ENCODE data around the gene NPRL2. TPM values are rescaled to one million over a fixed set of nuclear protein-coding genes. Genes with fewer than 3 reads are reported as not detected.

The NPRL2 gene
- total and polyA plus RNA-seq, 2 of the 13 experiments (the other 11 are each of a cell fraction or from before 2014, with no cell fraction given) = 30.6 to 51.4 TPM

DNA sequence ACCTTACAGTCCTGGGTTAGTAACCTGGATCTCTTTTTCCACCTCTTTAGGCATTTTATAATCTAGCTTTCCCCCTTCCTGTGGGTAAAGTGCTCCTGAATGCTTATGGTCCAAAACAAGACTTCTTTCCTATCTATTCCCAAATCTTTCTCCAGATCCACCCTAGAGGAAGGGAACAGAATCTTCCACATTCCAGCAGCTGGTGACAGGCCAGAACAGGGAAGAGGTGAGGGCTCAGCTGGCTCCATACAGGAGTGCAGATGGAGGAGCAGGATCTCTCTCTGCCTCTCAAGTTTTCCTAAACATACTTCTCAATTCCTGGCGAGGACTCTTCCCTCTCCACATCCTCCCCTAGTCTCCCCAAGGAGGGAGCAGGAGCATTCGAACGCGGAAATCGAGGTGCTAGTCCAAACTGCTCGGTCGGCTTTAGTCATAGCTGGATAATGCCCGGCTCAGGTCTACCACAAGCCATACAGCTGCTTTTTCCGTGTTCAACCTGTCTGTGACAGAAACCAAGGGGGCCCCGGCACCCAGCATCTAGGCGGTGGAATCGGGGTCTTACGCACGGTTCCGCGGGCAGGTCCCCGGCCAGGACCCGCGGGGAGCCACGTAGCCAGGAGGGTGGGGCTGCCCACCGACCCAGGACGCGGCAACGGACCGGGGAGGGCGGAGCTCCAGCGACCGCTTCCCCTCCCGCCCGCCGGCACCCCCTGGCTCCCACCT, 14.0 kb downstream of the NPRL2 start (continued):
- TF ChIP-seq, protein P1, sequence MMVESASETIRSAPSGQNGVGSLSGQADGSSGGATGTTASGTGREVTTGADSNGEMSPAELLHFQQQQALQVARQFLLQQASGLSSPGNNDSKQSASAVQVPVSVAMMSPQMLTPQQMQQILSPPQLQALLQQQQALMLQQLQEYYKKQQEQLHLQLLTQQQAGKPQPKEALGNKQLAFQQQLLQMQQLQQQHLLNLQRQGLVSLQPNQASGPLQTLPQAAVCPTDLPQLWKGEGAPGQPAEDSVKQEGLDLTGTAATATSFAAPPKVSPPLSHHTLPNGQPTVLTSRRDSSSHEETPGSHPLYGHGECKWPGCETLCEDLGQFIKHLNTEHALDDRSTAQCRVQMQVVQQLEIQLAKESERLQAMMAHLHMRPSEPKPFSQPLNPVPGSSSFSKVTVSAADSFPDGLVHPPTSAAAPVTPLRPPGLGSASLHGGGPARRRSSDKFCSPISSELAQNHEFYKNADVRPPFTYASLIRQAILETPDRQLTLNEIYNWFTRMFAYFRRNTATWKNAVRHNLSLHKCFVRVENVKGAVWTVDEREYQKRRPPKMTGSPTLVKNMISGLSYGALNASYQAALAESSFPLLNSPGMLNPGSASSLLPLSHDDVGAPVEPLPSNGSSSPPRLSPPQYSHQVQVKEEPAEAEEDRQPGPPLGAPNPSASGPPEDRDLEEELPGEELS (CRISPR knock-in tag; IDR thresholded peaks at IDR 0.05) = peak; percentile 35; the same call in 1 of the 2 replicates
- 0 out of 2 replicates have a peak, but pooled peaks have one; percentile 50 for TF ChIP-seq REXO4 (CRISPR knock-in tag; IDR thresholded peaks at IDR 0.05; ENCODE audit: borderline replicate concordance)
- TF ChIP-seq, protein P2, sequence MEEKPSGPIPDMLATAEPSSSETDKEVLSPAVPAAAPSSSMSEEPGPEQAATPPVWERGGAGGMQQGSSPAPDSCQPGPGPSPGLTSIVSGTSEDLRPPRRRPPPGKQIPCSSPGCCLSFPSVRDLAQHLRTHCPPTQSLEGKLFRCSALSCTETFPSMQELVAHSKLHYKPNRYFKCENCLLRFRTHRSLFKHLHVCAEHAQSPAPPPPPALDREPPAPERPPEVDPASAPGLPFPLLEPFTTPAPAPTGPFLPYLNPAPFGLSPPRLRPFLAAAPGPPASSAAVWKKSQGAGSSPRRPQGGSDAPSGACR (CRISPR knock-in tag; IDR thresholded peaks at IDR 0.05) = no peak
- TF ChIP-seq ZSCAN12 (CRISPR knock-in tag; IDR thresholded peaks at IDR 0.05) = peak; percentile 66; the same call in 1 of the 2 replicates
- TF ChIP-seq ZNF510 (CRISPR knock-in tag; IDR thresholded peaks at IDR 0.05; ENCODE audit: low read depth) = 0 out of 2 replicates have a peak, but pooled peaks have one; percentile 17
- TF ChIP-seq, protein P3, sequence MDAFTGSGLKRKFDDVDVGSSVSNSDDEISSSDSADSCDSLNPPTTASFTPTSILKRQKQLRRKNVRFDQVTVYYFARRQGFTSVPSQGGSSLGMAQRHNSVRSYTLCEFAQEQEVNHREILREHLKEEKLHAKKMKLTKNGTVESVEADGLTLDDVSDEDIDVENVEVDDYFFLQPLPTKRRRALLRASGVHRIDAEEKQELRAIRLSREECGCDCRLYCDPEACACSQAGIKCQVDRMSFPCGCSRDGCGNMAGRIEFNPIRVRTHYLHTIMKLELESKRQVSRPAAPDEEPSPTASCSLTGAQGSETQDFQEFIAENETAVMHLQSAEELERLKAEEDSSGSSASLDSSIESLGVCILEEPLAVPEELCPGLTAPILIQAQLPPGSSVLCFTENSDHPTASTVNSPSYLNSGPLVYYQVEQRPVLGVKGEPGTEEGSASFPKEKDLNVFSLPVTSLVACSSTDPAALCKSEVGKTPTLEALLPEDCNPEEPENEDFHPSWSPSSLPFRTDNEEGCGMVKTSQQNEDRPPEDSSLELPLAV (CRISPR knock-in tag; conservative IDR thresholded peaks at IDR 0.05; ENCODE audit: low read depth) = peak; percentile 81; the same call in 1 of the 2 replicates
- 0 out of 2 replicates have a peak, but pooled peaks have one; percentile 75 for TF ChIP-seq ZFP62 (CRISPR knock-in tag; IDR thresholded peaks at IDR 0.05)
- TF ChIP-seq SMAD9 (CRISPR knock-in tag; IDR thresholded peaks at IDR 0.05) = no peak
- TF ChIP-seq, protein P4, sequence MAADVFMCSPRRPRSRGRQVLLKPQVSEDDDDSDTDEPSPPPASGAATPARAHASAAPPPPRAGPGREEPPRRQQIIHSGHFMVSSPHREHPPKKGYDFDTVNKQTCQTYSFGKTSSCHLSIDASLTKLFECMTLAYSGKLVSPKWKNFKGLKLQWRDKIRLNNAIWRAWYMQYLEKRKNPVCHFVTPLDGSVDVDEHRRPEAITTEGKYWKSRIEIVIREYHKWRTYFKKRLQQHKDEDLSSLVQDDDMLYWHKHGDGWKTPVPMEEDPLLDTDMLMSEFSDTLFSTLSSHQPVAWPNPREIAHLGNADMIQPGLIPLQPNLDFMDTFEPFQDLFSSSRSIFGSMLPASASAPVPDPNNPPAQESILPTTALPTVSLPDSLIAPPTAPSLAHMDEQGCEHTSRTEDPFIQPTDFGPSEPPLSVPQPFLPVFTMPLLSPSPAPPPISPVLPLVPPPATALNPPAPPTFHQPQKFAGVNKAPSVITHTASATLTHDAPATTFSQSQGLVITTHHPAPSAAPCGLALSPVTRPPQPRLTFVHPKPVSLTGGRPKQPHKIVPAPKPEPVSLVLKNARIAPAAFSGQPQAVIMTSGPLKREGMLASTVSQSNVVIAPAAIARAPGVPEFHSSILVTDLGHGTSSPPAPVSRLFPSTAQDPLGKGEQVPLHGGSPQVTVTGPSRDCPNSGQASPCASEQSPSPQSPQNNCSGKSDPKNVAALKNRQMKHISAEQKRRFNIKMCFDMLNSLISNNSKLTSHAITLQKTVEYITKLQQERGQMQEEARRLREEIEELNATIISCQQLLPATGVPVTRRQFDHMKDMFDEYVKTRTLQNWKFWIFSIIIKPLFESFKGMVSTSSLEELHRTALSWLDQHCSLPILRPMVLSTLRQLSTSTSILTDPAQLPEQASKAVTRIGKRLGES (CRISPR knock-in tag; IDR thresholded peaks at IDR 0.05; ENCODE audit: borderline replicate concordance) = peak; percentile 19; the same call in 1 of the 2 replicates
- 0 out of 2 replicates have a peak, but pooled peaks have one; percentile 17 for TF ChIP-seq MTF1 (CRISPR knock-in tag; IDR thresholded peaks at IDR 0.05)
- TF ChIP-seq KDM5A (IDR thresholded peaks at IDR 0.05; ENCODE audit: borderline replicate concordance, low read length) = 0 out of 2 replicates have a peak, but pooled peaks have one; percentile 8
- peak; percentile 8 for TF ChIP-seq HNRNPK (IDR thresholded peaks at IDR 0.05; ENCODE audit: low read depth, low read length, poor library complexity, severe bottlenecking)

All from HepG2 (cell line).